ENCODE results near the gene SH2D7. TPM values are rescaled to one million over a fixed set of nuclear protein-coding genes. Genes with fewer than 3 reads are reported as not detected.

Gene SH2D7
- total and polyA plus RNA-seq, 3 donors from 2014 or later, result 1.5 to 5.0 (median 2.2) TPM

- TF ChIP-seq POLR2A (IDR thresholded peaks at IDR 0.05) (no peak), CTCF (IDR thresholded peaks at IDR 0.05) (no peak)
- H3K36me3 ChIP-seq (ENCODE audit: low read depth, missing control alignments), result no peaks in the 10 kb centered on the region
- 96 to 97% methylated on average over 4 to 9 of the region's 9 CpGs for WGBS, 2 donors
- no peaks in the 10 kb centered on the region for H3K4me1 ChIP-seq
- H3K27ac ChIP-seq, result no peak overlapping the region
- H3K4me3 ChIP-seq, result no peak overlapping the region
- no peaks in the 10 kb centered on the region for H3K9me3 ChIP-seq
- intact Hi-C loops (cut with DNase I; ENCODE audit: low total_unique reads), result no loop called here
- H3K27me3 ChIP-seq, result no peaks in the 10 kb centered on the region
- DNase-seq, result no peak
These were observed 5.3 kb downstream of the SH2D7 start for GRCh38 chr15:78097667-78098066.

- intact Hi-C loops (cut with DNase I; ENCODE audit: low total_unique reads), result no loop called here
These were observed 5.9 kb downstream of the SH2D7 start for GRCh38 chr15:78098131-78098755.

GRCh38 chr15:78100886-78101285 is 8.5 kb downstream of the SH2D7 start:
- 60 to 88% methylated on average over 1 to 2 of the region's 2 CpGs for WGBS, 2 donors
- Histone ChIP-seq H3K27me3 (no peaks in the 10 kb centered on the region), H3K9me3 (no peaks in the 10 kb centered on the region), H3K27ac (no peak overlapping the region), H3K4me1 (no peaks in the 10 kb centered on the region), H3K4me3 (no peak overlapping the region), H3K36me3 (ENCODE audit: low read depth, missing control alignments) (no peaks in the 10 kb centered on the region)
- TF ChIP-seq CTCF (IDR thresholded peaks at IDR 0.05), result no peak
- TF ChIP-seq POLR2A (IDR thresholded peaks at IDR 0.05), result no peak
- no peak for DNase-seq
- intact Hi-C loops (cut with DNase I; ENCODE audit: low total_unique reads), result no loop called here

More at GRCh38 chr15:78098131-78098755, 5.9 kb downstream of the SH2D7 start:
- H3K36me3 ChIP-seq (ENCODE audit: low read depth, missing control alignments), result no peaks in the 10 kb centered on the region
- no peaks in the 10 kb centered on the region for H3K27me3 ChIP-seq
- WGBS, 2 donors, result 96% methylated on average over 11 of the region's 11 CpGs; no CpG with 5 or more reads in 1 of the 2 donors
- no peak overlapping the region for H3K4me3 ChIP-seq
- H3K4me1 ChIP-seq, result no peaks in the 10 kb centered on the region
- H3K9me3 ChIP-seq, result no peaks in the 10 kb centered on the region
- no peak for TF ChIP-seq CTCF (IDR thresholded peaks at IDR 0.05)
- no peak for TF ChIP-seq POLR2A (IDR thresholded peaks at IDR 0.05)
- H3K27ac ChIP-seq, result no peak overlapping the region
- no peak for DNase-seq

GRCh38 chr15:78101423-78102105 is 9.2 kb downstream of the SH2D7 start:
- H3K27ac ChIP-seq, result no peak overlapping the region
- H3K4me3 ChIP-seq, result no peak overlapping the region
- H3K27me3 ChIP-seq, result no peaks in the 10 kb centered on the region
- H3K4me1 ChIP-seq, result no peaks in the 10 kb centered on the region
- DNase-seq, result no peak
- TF ChIP-seq POLR2A (IDR thresholded peaks at IDR 0.05), result no peak
- TF ChIP-seq CTCF (IDR thresholded peaks at IDR 0.05), result no peak
- 92 to 95% methylated on average over 2 to 5 of the region's 5 CpGs for WGBS, 2 donors
- no peaks in the 10 kb centered on the region for H3K9me3 ChIP-seq
- H3K36me3 ChIP-seq (ENCODE audit: low read depth, missing control alignments), result no peaks in the 10 kb centered on the region
- intact Hi-C loops (cut with DNase I; ENCODE audit: low total_unique reads), result no loop called here
